HG02840 (cell line): ENCODE data around the gene FFAR3.

Experiments
- ATAC-seq: cut with Tn5 transposase; IDR thresholded peaks from one replicate; pipeline ENCODE4 v1.9.1; 2021; ENCODE audit warnings: mild to moderate bottlenecking, moderate library complexity, moderate number of reproducible peaks; ENCODE audit not compliant: unreplicated experiment, low FRiP score

FFAR3 gene

GRCh38 chr19:35357867-35358573 lies at the start of gene FFAR3:
Gene FFAR3, plus strand, starts transcription at chr19:35358460. Its CDS starts 431 bp downstream, at chr19:35358891.
- ATAC-seq = no peak

- no peak for ATAC-seq
These were observed 49.4 kb upstream of the FFAR3 start for GRCh38 chr19:35308910-35309309.

GRCh38 chr19:35309481-35310279 lies 48.6 kb upstream of the FFAR3 start:
- ATAC-seq = no peak

GRCh38 chr19:35310331-35310730 lies 47.9 kb upstream of the FFAR3 start:
- no peak for ATAC-seq

GRCh38 chr19:35310811-35311465 lies 47.3 kb upstream of the FFAR3 start:
- no peak for ATAC-seq

GRCh38 chr19:35311901-35312665 lies 46.2 kb upstream of the FFAR3 start:
- no peak for ATAC-seq

GRCh38 chr19:35313587-35313986 lies 44.7 kb upstream of the FFAR3 start:
- no peak for ATAC-seq

GRCh38 chr19:35314031-35314430 lies 44.2 kb upstream of the FFAR3 start:
- ATAC-seq = no peak

GRCh38 chr19:35314858-35315470 lies 43.3 kb upstream of the FFAR3 start:
- ATAC-seq = no peak

- ATAC-seq = no peak
These were observed 42.4 kb upstream of the FFAR3 start for GRCh38 chr19:35315883-35316282.

- ATAC-seq = no peak
These were observed 41.7 kb upstream of the FFAR3 start for GRCh38 chr19:35316560-35316959.

- no peak for ATAC-seq
These were observed 40.7 kb upstream of the FFAR3 start for GRCh38 chr19:35317464-35318043.

- no peak for ATAC-seq
These were observed 39.4 kb upstream of the FFAR3 start for GRCh38 chr19:35318679-35319448.

- no peak for ATAC-seq
These were observed 38.1 kb upstream of the FFAR3 start for GRCh38 chr19:35320065-35320713.

GRCh38 chr19:35321291-35321690 lies 37.0 kb upstream of the FFAR3 start:
- no peak for ATAC-seq

- no peak for ATAC-seq
These were observed 36.2 kb upstream of the FFAR3 start for GRCh38 chr19:35322014-35322413.

GRCh38 chr19:35327642-35328041 lies 30.6 kb upstream of the FFAR3 start:
- ATAC-seq = no peak

- ATAC-seq = no peak
These were observed 29.4 kb upstream of the FFAR3 start, which contains the start of gene CD22 for GRCh38 chr19:35328851-35329285. Gene CD22, plus strand, starts transcription at chr19:35329187. Its CDS starts 2,854 bp downstream, at chr19:35332041.
